Retinal pigment epithelial cell (primary cell): ENCODE data around the gene STN1.

ENCODE experiments used
- DNase-seq: peaks from one replicate; pipeline ENCODE4 v3.0.0-alpha.2; 2010; ENCODE audit warnings: low read depth
- H3K4me3 ChIP-seq: 2 replicates; pipeline ENCODE4 v1.5.1; 2011; ENCODE audit warnings: mild to moderate bottlenecking, low read length, control low read depth, moderate library complexity
- CTCF ChIP-seq: conservative IDR thresholded peaks from 2 replicates; pipeline ENCODE4 v1.5.1; 2011; ENCODE audit warnings: low read depth, low read length, control low read depth, inconsistent platforms

The STN1 gene

GRCh38 chr10:103936022-103936421 is 18.0 kb upstream of the STN1 start:
- no peak for DNase-seq

GRCh38 chr10:103934308-103934707 is 16.3 kb upstream of the STN1 start:
- no peak for DNase-seq
- TF ChIP-seq CTCF: no peak
- no peak overlapping the region for H3K4me3 ChIP-seq

More at GRCh38 chr10:103936022-103936421, 18.0 kb upstream of the STN1 start:
- H3K4me3 ChIP-seq: no peak overlapping the region
- no peak for TF ChIP-seq CTCF

GRCh38 chr10:103933557-103934121 is 15.7 kb upstream of the STN1 start:
- DNase-seq: no peak
- H3K4me3 ChIP-seq: no peak overlapping the region
- no peak for TF ChIP-seq CTCF

GRCh38 chr10:103932971-103933370 is 15.0 kb upstream of the STN1 start:
- H3K4me3 ChIP-seq: no peak overlapping the region
- no peak for TF ChIP-seq CTCF
- DNase-seq: no peak

- no peak overlapping the region for H3K4me3 ChIP-seq
- no peak for TF ChIP-seq CTCF
- DNase-seq: no peak
Observed at GRCh38 chr10:103932271-103932670, 14.3 kb upstream of the STN1 start.

GRCh38 chr10:103931603-103932002 is 13.6 kb upstream of the STN1 start:
- no peak for DNase-seq
- no peak overlapping the region for H3K4me3 ChIP-seq
- no peak for TF ChIP-seq CTCF

- no peak for DNase-seq
- no peak overlapping the region for H3K4me3 ChIP-seq
- no peak for TF ChIP-seq CTCF
Observed at GRCh38 chr10:103930881-103931280, 12.9 kb upstream of the STN1 start.
